K562 (cell line): Measurements from ENCODE around the gene MYH6.
"Not testable (repeated sequence)": the region's sequence is repeated elsewhere in the genome, so short reads cannot be mapped to it uniquely, and the experiment has no call there.

Source experiments
- BMI1 ChIP-seq: fragments of 150-350 bp; IDR thresholded peaks from 2 replicates; pipeline ENCODE4 v1.6.1; 2014; ENCODE audit warnings: low read length
- DPF2 ChIP-seq: fragments of 450-650 bp; IDR thresholded peaks from 2 replicates; pipeline ENCODE4 v1.6.1; 2016
- PTBP1 ChIP-seq: fragments of 200-400 bp; formaldehyde crosslinking; IDR thresholded peaks from 2 replicates; pipeline ENCODE4 v1.6.1; 2017; ENCODE audit warnings: low read depth, low read length
- TF ChIP-seq, protein P1 (sequence below), 3 experiments: IDR thresholded peaks in 2 of 3; conservative IDR thresholded peaks in 1 of 3; 2 replicates each; pipeline ENCODE4 v1.5.1; 2011 to 2012; ENCODE audit warnings: low read length in 3 of 3, mild to moderate bottlenecking in 3 of 3, control low read depth in 2 of 3, improper control_type of control experiment in 1 of 3, inconsistent platforms in 1 of 3, low read depth in 1 of 3, mixed read lengths in 1 of 3, moderate library complexity in 1 of 3; ENCODE audit not compliant: insufficient read depth in 2 of 3
- TF ChIP-seq, protein P2 (sequence below): sonication (generic); formaldehyde crosslinking; IDR thresholded peaks from 2 replicates; pipeline ENCODE4 v1.8.1; 2022; ENCODE audit warnings: missing genetic modification reagents

DNA sequence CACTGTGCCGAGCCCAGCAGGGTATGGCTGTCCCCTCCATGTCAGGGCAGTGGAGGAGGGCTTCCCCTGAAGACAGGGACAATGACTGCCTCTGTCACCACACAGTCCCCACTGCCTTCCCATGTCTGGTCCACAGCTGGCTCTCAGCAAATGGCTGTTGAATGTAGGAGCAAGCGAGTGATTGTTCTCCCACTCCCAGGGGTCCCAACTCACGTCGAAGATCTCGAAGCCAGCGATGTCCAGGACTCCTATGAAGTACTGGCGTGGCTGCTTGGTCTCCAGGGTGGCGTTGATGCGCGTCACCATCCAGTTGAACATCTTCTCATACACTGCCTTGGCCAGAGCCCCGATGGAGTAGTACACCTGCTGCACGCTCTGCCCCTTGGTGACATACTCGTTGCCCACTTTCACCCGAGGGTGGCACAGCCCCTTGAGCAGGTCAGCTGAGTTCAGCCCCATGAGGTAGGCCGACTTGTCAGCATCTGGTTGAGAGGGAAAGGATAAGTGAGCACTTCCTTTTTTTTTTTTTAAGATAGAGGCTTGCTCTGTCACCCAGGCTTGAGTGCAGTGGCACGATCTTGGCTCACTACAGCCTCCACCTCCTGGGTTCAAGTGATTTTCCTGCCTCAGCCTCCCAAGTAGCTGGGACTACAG lies 7.5 kb downstream of the MYH6 start:
- not testable (repeated sequence) for TF ChIP-seq DPF2, BMI1, PTBP1
- TF ChIP-seq, protein P1, sequence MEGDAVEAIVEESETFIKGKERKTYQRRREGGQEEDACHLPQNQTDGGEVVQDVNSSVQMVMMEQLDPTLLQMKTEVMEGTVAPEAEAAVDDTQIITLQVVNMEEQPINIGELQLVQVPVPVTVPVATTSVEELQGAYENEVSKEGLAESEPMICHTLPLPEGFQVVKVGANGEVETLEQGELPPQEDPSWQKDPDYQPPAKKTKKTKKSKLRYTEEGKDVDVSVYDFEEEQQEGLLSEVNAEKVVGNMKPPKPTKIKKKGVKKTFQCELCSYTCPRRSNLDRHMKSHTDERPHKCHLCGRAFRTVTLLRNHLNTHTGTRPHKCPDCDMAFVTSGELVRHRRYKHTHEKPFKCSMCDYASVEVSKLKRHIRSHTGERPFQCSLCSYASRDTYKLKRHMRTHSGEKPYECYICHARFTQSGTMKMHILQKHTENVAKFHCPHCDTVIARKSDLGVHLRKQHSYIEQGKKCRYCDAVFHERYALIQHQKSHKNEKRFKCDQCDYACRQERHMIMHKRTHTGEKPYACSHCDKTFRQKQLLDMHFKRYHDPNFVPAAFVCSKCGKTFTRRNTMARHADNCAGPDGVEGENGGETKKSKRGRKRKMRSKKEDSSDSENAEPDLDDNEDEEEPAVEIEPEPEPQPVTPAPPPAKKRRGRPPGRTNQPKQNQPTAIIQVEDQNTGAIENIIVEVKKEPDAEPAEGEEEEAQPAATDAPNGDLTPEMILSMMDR (IDR thresholded peaks at IDR 0.05 in 2 of 3, conservative IDR thresholded peaks at IDR 0.05 in 1 of 3; ENCODE audit: insufficient read depth in 2 of 3, low read depth in 1 of 3, low read length in 3 of 3): not testable (repeated sequence)
- TF ChIP-seq, protein P2, sequence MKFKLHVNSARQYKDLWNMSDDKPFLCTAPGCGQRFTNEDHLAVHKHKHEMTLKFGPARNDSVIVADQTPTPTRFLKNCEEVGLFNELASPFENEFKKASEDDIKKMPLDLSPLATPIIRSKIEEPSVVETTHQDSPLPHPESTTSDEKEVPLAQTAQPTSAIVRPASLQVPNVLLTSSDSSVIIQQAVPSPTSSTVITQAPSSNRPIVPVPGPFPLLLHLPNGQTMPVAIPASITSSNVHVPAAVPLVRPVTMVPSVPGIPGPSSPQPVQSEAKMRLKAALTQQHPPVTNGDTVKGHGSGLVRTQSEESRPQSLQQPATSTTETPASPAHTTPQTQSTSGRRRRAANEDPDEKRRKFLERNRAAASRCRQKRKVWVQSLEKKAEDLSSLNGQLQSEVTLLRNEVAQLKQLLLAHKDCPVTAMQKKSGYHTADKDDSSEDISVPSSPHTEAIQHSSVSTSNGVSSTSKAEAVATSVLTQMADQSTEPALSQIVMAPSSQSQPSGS (CRISPR knock-in tag): not testable (repeated sequence)
